Measurements from ENCODE around the gene NPFFR2. TPM values are rescaled to one million over a fixed set of nuclear protein-coding genes. Genes with fewer than 3 reads are reported as not detected.

Gene NPFFR2
- 1.6 TPM for total RNA-seq

GRCh38 chr4:72031868-72032608 is at the start of gene NPFFR2:
Gene NPFFR2, plus strand, starts transcription at chr4:72032000. Its CDS starts 96,592 bp downstream, at chr4:72128592.

Other genes with a start within 250 kb of the NPFFR2 start
- not detected for gene GC, start 247.9 kb upstream of the NPFFR2 start, total RNA-seq